Sigmoid colon (tissue), 7 donors: ENCODE data around the gene MAML3. TPM values are rescaled to one million over a fixed set of nuclear protein-coding genes. Genes with fewer than 3 reads are reported as not detected.

Source experiments
- DNase-seq: peaks from one replicate; pipeline ENCODE4 v3.0.0-alpha.2; 2019
- H3K27ac ChIP-seq, 4 donors: fragments of 200-600 bp; sonication (generic); one replicate each; pipeline ENCODE4 v1.5.1; 2016 to 2019; ENCODE audit warnings: mild to moderate bottlenecking in 1 of 4
- H3K27me3 ChIP-seq, 3 donors: fragments of 200-600 bp; sonication (generic); one replicate each; pipeline ENCODE4 v1.5.1; 2019; ENCODE audit warnings: mild to moderate bottlenecking in 1 of 3
- H3K36me3 ChIP-seq, 4 donors: fragments of 200-600 bp; sonication (generic); one replicate each; pipeline ENCODE4 v1.5.1; 2016 to 2019
- H3K4me1 ChIP-seq, 4 donors: fragments of 200-600 bp; sonication (generic); one replicate each; pipeline ENCODE4 v1.5.1; 2017 to 2019
- H3K4me3 ChIP-seq, 4 donors: fragments of 200-600 bp; sonication (generic); one replicate each; pipeline ENCODE4 v1.5.1; 2017 to 2019; ENCODE audit warnings: mild to moderate bottlenecking in 2 of 4, moderate library complexity in 1 of 4
- H3K9me3 ChIP-seq, 4 donors: fragments of 200-600 bp in 3 of 4; sonication (generic) in 3 of 4; one replicate each; pipeline versions ENCODE4 v1.5.1 to v1.6.1; 2013 to 2019
- EP300 ChIP-seq, 4 donors: sonication (generic); formaldehyde crosslinking; IDR thresholded peaks; one replicate each; pipeline ENCODE4 v1.6.1; 2017; ENCODE audit warnings: antibody characterized with exemption in 4 of 4
- POLR2A ChIP-seq, 2 donors: fragments of 450-650 bp; IDR thresholded peaks; one replicate each; pipeline ENCODE4 v1.6.1; 2016; ENCODE audit warnings: antibody characterized with exemption in 2 of 2, mild to moderate bottlenecking in 2 of 2, moderate library complexity in 2 of 2
- POLR2AphosphoS5 ChIP-seq, 4 donors: sonication (generic); formaldehyde crosslinking; IDR thresholded peaks; one replicate each; pipeline ENCODE4 v1.6.1; 2017; ENCODE audit warnings: antibody characterized with exemption in 4 of 4
- WGBS, 2 donors: extraction: QIAGEN DNeasy Blood & Tissue Kit; methylation state at CpG; one replicate each; pipeline ENCODE4 v1.1.7; 2013; 5-methylcytosine and 5-hydroxymethylcytosine counted together
- intact Hi-C: fragments of 100-400 bp; cut with DNase I; formaldehyde crosslinking; loops from one replicate; pipeline ENCODE4 v1.15.1; 2023
- polyA plus RNA-seq, 3 donors: library from polyadenylated mRNA; stranded (reverse); fragments of 200-250 nt; gene quantifications; one replicate each; pipeline ENCODE4 v1.2.3, GENCODE V29; 2013
- total RNA-seq, 4 donors: library from RNA; depleted of rRNA; stranded (reverse); fragments of >200 nt; gene quantifications; one replicate each; pipeline ENCODE4 v1.1.0, GENCODE V29; 2016
- TF ChIP-seq, protein P1 (sequence below), 4 experiments: fragments of 450-650 bp in 3 of 4; fragments of 200-600 bp in 1 of 4; IDR thresholded peaks; one replicate each; pipeline ENCODE4 v1.5.1; 2016 to 2019; ENCODE audit warnings: antibody characterized with exemption in 4 of 4, mild to moderate bottlenecking in 3 of 4, moderate library complexity in 2 of 4
- donor health status: healthy with polysubstance abuse.
- donor health status: Bipolar disorder and iron deficiency.
- donor health status: healthy.

MAML3 gene
- total and polyA plus RNA-seq, 7 donors = 3.5 to 16.3 (median 5.4) TPM

DNA sequence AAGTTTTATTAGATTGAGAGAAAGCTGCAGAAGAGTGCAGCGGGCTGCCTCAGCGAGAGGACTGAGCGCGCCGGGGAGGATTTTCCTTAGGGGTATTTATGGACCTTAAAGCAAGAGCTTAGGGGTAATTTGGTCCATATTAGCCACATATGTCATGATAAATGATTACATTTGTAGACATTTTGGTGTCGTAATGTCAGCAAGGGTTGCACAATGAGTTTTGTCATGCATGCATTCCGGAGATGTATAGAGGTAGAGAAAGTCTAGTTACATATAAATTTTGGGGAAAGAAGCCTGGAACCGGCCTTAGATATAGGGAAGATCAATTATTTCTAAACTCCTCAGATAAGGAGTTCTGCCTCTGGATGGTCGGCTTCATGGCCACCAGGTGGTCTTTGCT is 478.3 kb downstream of the MAML3 start:
- no peak for TF ChIP-seq POLR2A (IDR thresholded peaks at IDR 0.05)
- TF ChIP-seq EP300 (IDR thresholded peaks at IDR 0.05) = no peak
- TF ChIP-seq, protein P1, sequence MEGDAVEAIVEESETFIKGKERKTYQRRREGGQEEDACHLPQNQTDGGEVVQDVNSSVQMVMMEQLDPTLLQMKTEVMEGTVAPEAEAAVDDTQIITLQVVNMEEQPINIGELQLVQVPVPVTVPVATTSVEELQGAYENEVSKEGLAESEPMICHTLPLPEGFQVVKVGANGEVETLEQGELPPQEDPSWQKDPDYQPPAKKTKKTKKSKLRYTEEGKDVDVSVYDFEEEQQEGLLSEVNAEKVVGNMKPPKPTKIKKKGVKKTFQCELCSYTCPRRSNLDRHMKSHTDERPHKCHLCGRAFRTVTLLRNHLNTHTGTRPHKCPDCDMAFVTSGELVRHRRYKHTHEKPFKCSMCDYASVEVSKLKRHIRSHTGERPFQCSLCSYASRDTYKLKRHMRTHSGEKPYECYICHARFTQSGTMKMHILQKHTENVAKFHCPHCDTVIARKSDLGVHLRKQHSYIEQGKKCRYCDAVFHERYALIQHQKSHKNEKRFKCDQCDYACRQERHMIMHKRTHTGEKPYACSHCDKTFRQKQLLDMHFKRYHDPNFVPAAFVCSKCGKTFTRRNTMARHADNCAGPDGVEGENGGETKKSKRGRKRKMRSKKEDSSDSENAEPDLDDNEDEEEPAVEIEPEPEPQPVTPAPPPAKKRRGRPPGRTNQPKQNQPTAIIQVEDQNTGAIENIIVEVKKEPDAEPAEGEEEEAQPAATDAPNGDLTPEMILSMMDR (IDR thresholded peaks at IDR 0.05) = no peak
- TF ChIP-seq POLR2AphosphoS5 (IDR thresholded peaks at IDR 0.05) = no peak
- H3K27me3 ChIP-seq = no peaks in the 10 kb centered on the region
- no peaks in the 10 kb centered on the region for H3K9me3 ChIP-seq
- no peak overlapping the region for H3K4me3 ChIP-seq
- WGBS, 2 donors = 93 to 95% methylated on average over 9 of the region's 9 CpGs
- peaks cover 0 to 20% (median 8%) of the 10 kb centered on the region in 4 donors for H3K36me3 ChIP-seq
- H3K27ac ChIP-seq = no peak overlapping the region
- intact Hi-C loops = loop anchor here (1.0 kb wide), 1 partner anchor 41 kb away; no protein-coding TSS in a partner anchor
- DNase-seq = no peak
- H3K4me1 ChIP-seq = no peaks in the 10 kb centered on the region

DNA sequence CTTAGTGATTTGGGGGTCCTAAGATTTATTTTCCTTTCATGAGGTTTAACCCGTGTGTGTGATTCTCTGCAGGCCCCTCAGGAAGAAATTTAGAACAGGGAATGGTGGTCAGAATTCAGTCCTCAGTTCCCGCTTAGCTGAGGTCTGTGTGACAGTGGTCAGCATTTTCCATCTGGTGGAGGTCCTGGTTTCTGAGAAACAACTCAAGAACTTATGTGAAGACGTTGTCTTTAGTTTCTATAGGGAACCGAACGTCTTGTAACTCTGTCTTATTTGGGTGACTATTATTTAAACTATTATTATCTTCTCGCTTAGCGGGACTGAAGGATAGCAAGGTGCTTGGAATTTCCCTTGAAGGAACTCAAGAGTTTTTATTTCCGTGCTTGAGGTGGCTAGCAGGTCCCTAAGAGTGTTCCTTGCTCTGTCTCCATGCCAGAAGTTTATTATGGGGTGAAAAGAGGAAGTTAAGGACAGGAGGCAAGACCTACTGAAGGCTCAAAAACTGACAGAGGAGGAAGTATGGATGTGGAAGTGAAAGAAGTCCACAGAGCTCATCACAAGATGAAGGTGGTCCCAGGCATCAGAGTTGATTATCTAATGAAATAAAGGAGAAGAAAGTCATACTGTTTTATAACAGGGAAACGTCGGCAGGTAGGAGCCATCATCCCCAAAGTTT is 479.0 kb downstream of the MAML3 start:
- H3K27me3 ChIP-seq = no peaks in the 10 kb centered on the region
- intact Hi-C loops = no loop called here
- H3K4me1 ChIP-seq = no peaks in the 10 kb centered on the region
- no peak overlapping the region for H3K4me3 ChIP-seq
- TF ChIP-seq EP300 (IDR thresholded peaks at IDR 0.05) (no peak), POLR2A (IDR thresholded peaks at IDR 0.05) (no peak), POLR2AphosphoS5 (IDR thresholded peaks at IDR 0.05) (no peak)
- TF ChIP-seq, protein P1 (IDR thresholded peaks at IDR 0.05) = no peak
- peaks cover 0 to 19% (median 8%) of the 10 kb centered on the region in 4 donors for H3K36me3 ChIP-seq
- 73 to 80% methylated on average over 10 of the region's 10 CpGs for WGBS, 2 donors
- H3K27ac ChIP-seq = no peak overlapping the region
- no peaks in the 10 kb centered on the region for H3K9me3 ChIP-seq
- no peak for DNase-seq

DNA sequence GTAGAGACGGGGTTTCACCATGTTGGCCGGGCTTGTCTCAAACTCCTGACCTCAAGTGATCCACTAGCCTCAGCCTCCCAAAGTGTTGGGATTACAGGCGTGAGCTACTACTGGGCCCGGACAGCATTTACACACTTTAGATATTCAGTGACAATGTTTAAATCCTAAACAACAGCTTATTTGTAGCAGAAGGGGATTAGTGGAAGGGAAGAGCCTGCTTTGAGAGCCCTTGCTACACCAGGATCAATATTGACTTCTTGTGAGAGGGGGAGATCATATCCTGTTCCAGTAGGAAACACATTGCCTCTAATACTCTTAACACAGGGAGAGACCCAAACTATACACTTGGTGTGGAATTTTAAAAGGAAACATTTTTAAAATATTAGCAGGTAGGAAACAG is 481.3 kb downstream of the MAML3 start:
- intact Hi-C loops = no loop called here
- Histone ChIP-seq H3K27ac (no peak overlapping the region), H3K27me3 (no peaks in the 10 kb centered on the region), H3K36me3 (no peaks in the 10 kb centered on the region), H3K4me1 (peaks cover 0 to 5% (median under 1%) of the 10 kb centered on the region in 4 donors), H3K9me3 (no peaks in the 10 kb centered on the region), H3K4me3 (no peak overlapping the region)
- no peak for DNase-seq
- no peak for TF ChIP-seq EP300 (IDR thresholded peaks at IDR 0.05)
- TF ChIP-seq POLR2AphosphoS5 (IDR thresholded peaks at IDR 0.05) = no peak
- TF ChIP-seq, protein P1 (IDR thresholded peaks at IDR 0.05) = no peak
- TF ChIP-seq POLR2A (IDR thresholded peaks at IDR 0.05) = no peak
- 93 to 95% methylated on average over 4 of the region's 4 CpGs for WGBS, 2 donors

DNA sequence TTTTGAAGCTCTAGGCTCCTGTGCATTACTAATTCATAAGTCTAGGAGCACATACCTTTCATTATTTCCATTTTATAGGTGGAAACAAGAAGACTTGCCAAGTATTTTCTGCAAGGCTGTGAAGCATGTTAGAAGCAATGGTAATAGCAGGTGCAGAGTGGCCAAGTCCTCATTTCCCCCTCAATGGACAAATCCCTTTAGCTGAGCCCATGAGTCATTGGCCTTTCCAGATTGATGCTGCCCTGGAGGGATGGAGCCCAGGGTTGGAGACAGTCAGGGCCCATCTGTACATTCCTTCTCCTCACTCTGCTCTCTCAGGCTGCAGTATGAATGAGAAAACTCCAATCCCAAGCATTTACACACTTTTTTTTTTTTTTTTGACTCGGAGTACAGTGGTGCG is 481.8 kb downstream of the MAML3 start:
- H3K9me3 ChIP-seq = no peaks in the 10 kb centered on the region
- DNase-seq = no peak
- 94 to 97% methylated on average over 2 of the region's 2 CpGs for WGBS, 2 donors
- no peak overlapping the region for H3K27ac ChIP-seq
- no peaks in the 10 kb centered on the region for H3K36me3 ChIP-seq
- TF ChIP-seq, protein P1 (IDR thresholded peaks at IDR 0.05) = no peak
- TF ChIP-seq POLR2A (IDR thresholded peaks at IDR 0.05) (no peak), POLR2AphosphoS5 (IDR thresholded peaks at IDR 0.05) (no peak), EP300 (IDR thresholded peaks at IDR 0.05) (no peak)
- no peak overlapping the region for H3K4me3 ChIP-seq
- H3K4me1 ChIP-seq = peaks cover 0 to 10% (median 3%) of the 10 kb centered on the region in 4 donors
- no peaks in the 10 kb centered on the region for H3K27me3 ChIP-seq
- intact Hi-C loops = no loop called here
